Astrocyte of the spinal cord (primary cell): ENCODE measurements around the gene ETV4.

Experiments
- DNase-seq: peaks from one replicate; pipeline ENCODE4 v3.0.0; 2011; ENCODE audit warnings: low read depth, low spot score
- H3K4me3 ChIP-seq: 2 replicates; pipeline ENCODE4 v1.5.1; 2011; ENCODE audit warnings: low read depth, mild to moderate bottlenecking, low read length, moderate library complexity
- in situ Hi-C: cut with HindIII; loops from 2 replicates; pipeline ENCODE4 v1.10.0; 2017; ENCODE audit warnings: low sequenced_read_pairs
- TF ChIP-seq, protein P1 (sequence below): IDR thresholded peaks from 2 replicates; pipeline ENCODE4 v1.5.1; 2012; ENCODE audit warnings: low read depth, mild to moderate bottlenecking, low read length, inconsistent platforms

The ETV4 gene

DNA sequence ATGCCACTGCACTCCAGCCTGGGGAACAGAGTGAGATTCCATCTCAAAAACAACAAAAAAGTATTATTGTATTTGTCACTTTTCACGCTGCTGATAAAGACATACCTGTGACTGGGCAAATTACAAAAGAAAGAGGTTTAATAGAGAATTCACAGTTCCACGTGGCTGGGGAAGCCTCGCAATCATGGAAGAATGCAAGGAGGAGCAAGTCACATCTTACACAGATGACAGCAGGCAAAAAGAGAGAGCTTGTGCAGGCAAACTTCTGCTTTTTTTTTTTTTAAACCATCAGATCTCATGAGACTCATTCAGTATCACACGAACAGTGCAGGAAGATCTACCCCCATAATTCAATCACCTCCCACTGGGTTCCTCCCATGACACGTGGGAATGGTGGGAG lies 41.5 kb upstream of the ETV4 start:
- no peak overlapping the region for H3K4me3 ChIP-seq
- TF ChIP-seq, protein P1, sequence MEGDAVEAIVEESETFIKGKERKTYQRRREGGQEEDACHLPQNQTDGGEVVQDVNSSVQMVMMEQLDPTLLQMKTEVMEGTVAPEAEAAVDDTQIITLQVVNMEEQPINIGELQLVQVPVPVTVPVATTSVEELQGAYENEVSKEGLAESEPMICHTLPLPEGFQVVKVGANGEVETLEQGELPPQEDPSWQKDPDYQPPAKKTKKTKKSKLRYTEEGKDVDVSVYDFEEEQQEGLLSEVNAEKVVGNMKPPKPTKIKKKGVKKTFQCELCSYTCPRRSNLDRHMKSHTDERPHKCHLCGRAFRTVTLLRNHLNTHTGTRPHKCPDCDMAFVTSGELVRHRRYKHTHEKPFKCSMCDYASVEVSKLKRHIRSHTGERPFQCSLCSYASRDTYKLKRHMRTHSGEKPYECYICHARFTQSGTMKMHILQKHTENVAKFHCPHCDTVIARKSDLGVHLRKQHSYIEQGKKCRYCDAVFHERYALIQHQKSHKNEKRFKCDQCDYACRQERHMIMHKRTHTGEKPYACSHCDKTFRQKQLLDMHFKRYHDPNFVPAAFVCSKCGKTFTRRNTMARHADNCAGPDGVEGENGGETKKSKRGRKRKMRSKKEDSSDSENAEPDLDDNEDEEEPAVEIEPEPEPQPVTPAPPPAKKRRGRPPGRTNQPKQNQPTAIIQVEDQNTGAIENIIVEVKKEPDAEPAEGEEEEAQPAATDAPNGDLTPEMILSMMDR = no peak
- in situ Hi-C loops = no loop called here
- no peak for DNase-seq

DNA sequence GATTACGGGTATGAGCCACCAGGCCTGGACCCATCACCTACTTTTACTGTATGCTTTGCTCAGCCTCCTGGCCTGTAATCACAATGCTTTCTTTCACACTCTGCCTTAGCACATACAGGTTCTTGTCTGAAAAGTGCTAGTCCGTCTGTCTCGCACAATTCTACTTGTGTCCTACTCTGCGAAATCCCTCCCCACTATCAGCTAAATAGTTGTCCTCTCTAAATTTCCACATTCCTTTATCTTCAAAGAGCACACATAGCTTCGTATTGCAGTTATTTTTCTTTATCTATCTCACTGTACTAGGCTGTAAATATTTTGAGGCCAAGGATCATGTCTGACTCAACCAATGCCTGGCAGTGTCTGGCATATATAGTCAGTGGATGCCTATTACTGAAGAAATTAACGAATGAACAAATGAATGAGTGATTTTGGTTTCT lies 38.5 kb upstream of the ETV4 start:
- TF ChIP-seq, protein P1 = no peak
- no peak for DNase-seq
- in situ Hi-C loops = no loop called here
- no peak overlapping the region for H3K4me3 ChIP-seq

DNA sequence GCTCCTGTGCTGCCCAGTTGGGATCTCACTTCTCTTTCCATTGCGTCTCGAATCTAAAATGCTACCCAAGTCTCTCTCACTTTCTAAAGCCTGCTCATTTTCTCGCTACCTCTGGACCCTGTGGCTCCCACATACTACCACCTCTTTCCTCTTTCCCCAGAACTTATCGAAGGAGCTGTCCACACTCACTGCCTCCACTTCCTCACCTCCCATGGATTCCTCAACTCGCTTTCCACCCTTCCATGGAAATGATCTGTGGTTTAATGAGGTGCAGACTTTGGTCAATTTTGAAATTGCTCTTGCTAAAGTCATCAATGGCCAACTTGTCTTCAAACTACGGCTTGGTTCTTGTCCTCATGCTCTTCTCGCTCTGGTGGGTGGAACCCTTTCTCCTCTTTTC lies 37.2 kb upstream of the ETV4 start:
- H3K4me3 ChIP-seq = no peak overlapping the region
- in situ Hi-C loops = no loop called here
- DNase-seq = no peak
- TF ChIP-seq, protein P1 = no peak

DNA sequence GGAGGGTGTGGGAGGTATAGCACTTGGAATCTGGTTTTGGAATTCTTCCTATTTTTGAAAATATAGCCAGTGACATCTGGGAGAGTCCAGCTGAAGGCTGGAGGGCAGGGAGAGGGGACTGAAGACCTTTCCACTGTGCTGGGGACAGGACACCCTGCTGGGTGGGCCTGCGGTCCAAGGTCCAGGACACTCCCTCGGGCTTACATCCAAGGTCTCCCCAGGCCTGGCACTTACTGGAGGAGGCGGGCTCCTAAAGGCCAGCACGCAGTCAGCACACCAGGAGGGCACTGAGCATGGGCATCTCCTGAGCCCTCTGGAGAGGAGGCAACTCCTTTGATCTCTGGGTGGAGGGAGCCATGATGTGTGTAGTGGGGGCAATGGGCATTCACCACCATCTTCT lies 35.5 kb upstream of the ETV4 start:
- DNase-seq = no peak
- in situ Hi-C loops = no loop called here
- H3K4me3 ChIP-seq = no peak overlapping the region
- TF ChIP-seq, protein P1 = no peak

DNA sequence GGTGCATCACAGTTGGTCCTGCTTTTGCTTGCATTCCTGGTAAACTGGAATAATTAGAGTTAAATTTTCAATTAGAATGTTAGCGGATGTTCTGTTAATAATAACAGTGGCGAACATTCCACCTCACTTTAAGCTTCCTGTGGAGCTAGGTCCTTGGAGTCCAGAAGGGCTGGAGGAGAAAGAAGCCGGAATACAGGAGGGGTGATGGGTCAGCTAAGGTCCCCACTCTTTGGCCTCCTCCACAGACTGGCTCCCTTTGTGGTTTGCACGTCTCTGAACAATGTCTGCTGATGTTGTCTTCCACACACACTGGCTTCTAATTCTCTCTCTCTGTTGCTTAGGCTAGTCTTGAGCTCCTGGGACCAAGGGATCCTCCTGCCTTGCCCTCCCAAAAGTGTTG lies 35.0 kb upstream of the ETV4 start:
- in situ Hi-C loops = no loop called here
- TF ChIP-seq, protein P1 = no peak
- no peak for DNase-seq
- no peak overlapping the region for H3K4me3 ChIP-seq

DNA sequence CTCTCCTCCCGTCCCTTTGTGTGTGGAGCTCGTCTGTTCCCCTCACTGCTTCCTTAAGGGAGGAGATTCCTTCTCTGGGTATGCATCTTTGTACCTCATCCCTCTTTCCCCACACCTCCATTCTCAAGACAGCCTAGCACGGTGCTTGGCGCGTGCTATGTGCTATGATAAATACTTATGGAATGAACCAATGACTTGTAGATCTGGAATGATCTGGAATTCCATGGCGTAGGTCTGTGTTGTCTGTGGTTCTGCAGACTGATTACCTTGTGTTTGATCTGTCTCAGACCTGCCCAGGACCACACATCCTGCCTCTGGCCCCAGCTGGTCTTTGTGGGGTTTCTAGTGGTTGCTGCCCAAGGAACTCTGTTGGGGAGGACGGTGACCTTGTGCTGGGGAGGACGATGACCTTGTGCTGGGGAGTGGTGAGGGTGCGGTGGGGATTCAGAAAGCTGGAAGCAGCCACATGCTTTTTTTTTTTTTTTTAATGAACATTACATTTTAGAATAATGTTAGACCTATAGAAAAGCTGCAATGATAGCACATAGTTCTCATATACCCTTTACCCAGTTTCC lies 33.5 kb upstream of the ETV4 start:
- H3K4me3 ChIP-seq = no peak overlapping the region
- peak; percentile 65 for DNase-seq
- TF ChIP-seq, protein P1 = no peak
- in situ Hi-C loops = no loop called here
